Stimulated activated CD4-positive, alpha-beta T cell treated with anti-CD3 and anti-CD28 coated beads, Interleukin-12 subunit alpha, Interleukin-12 subunit beta, amount 100 ng/mL, for 24 hours (primary cell): ENCODE measurements around the gene HOXA5.

Source experiments
- DNase-seq, 2 experiments: peaks; one replicate each; pipeline ENCODE4 v3.0.0-alpha.2; 2020; ENCODE audit warnings: low read depth in 2 of 2

HOXA5 gene

DNA sequence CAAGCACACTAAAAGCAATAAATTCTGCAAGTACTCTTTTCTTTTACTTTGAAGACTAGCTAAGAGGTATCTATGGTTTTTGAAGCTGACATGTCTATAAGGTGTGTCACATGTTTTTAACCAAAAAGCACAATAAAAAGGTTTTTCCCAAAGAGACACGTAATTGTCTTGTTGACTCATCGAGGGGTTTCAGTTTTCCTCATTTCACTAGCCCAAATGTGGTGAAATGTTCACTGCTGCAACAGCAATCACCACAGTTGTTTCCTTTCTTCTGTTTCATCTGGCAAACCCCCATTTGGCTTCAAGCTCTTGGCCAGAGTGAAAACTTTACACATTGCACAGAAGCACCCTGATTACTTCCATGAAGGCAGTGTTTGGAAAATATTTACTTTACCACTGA is 9.1 kb downstream of the HOXA5 start:
- DNase-seq = no peak

DNA sequence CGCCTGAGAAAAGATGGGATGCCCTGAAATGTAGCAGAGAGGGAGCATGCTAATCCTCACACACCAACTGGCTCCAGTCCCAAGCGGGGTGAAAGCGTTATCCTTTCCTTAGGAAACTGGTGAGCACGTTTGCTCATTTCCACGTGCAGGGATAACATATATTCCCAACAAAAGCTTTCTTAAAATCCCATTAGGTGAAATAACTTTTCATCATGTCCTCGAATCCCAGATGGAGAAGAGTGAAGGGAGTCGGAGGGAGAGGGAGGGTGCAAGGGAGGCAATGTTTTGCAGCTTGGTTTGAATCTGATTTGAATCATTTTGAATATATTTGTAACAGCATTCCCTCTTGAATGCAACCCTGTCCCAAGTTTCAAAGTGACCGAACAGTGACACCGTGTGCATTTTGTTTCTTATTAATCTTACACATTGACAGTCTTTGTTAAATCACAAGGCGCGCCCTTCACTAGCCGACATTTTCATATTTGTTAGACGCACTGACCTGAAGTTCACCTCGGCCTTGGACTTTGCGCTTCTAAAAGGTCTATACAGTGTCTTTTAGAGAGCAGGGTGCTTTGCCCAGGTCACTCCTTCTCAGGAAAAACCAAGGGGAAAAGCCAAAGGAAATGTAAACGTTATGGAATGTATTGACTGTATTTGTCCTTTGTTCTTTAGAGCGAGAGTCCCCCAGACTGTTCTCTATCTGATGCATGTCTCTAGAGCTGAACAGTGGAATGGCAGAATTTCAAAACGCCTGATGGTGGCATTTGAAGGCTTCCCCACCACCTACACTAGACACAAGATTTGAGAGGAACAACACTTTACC is 9.9 kb downstream of the HOXA5 start:
- no peak for DNase-seq

DNA sequence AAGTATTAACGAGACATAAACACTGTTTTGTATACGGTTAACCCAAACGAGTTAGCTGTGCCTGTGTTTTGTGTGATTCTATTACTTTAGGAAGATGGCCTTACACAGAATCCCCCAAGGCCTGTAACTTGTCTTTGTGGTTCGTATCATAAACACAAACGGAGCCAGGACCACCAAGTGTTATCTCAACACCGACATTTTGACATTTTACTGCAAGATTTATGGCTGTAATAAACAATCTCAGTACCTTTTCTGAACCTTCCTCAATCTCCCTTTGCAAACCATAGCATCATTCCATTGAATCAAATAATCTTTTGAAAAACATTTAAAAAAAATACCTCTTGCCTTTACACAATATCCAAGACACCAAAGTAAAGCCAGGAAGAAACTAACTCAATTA is 10.5 kb downstream of the HOXA5 start:
- DNase-seq = no peak

DNA sequence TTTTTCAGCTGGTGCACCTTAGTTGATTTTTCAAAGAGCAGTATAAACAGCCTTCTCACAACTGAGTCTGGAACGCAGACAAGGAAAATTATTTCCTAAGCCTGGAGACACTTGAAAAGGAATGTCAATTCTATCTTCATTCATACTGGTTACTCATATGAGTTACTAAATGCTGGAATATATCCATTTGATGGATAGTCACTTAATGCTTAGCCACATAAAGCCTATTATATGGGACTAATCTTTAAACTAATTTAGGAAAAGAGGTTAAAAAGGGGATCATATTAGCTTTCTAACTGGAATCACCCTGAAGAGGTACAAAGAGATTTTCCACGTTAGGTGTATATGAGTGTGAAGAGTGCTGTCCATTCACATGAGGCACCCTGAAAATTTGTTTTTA is 11.3 kb downstream of the HOXA5 start:
- no peak for DNase-seq

DNA sequence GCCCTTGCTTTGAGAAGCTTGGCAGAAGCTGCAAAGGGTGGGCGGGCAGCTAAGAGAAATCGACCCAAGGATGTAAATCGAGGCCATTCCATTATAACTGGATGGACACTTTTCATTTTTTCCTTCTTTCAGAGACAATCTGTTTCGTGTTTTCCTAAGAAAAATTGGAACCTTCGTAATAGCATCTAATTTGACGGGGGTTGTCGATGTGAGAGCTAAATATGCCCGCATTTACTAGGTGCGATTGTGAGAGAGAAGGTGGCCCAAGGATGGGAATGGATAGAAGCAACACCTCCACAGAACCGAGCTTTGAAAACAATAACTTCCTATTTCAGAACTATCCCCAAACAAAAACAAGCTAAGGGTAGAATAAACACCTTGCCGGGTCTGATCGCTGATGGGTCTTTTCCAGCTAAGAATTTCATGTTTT is 12.1 kb downstream of the HOXA5 start:
- DNase-seq = no peak

DNA sequence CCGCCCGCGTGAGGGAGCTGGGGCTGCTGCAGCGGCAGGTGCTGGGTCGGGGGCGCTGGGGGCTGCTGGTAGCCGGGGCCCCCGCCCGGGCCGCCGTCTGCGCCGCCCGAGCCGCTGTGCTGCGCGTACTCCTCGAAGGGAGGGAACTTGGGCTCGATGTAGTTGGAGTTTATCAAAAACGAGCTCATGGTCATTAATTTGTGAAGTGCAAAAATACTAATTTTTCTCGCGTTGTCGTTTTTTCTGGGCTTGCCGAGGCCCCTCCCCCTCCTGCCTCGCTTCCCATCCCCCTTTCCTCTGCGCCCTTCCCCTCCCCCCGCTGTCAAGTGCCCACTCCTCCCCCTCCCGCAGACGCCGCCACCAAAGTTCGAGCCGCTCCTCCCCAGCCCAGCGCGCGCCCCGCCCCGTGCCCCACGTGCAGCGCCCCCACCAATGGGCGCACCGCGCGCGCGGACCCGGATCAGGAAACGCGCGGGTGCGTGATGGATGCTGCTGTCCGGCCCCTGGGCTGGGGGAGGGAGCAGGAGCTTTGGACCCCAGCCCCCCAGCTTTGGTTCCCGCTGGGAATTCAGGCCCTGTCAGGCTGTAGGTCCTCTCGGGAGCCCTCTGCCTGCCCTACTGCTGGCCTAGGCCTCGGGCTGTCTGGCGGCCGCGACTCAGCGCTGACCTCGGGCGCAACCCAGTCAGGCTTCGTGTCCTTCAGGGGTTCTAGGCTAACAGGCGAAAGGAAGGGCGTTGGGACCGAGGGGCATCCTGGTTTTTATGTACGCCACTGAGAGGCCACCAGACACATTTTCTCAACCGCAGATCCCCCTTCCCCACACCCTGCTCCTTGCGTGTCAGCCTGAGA is 12.7 kb downstream of the HOXA5 start, which contains the start of gene HOXA4:
Gene HOXA4 (minus strand): TSS at position 218 of the 850 bp plus-strand sequence. CDS start 24 bp downstream, at position 194.
- peak; percentile 37 to 49 for DNase-seq

DNA sequence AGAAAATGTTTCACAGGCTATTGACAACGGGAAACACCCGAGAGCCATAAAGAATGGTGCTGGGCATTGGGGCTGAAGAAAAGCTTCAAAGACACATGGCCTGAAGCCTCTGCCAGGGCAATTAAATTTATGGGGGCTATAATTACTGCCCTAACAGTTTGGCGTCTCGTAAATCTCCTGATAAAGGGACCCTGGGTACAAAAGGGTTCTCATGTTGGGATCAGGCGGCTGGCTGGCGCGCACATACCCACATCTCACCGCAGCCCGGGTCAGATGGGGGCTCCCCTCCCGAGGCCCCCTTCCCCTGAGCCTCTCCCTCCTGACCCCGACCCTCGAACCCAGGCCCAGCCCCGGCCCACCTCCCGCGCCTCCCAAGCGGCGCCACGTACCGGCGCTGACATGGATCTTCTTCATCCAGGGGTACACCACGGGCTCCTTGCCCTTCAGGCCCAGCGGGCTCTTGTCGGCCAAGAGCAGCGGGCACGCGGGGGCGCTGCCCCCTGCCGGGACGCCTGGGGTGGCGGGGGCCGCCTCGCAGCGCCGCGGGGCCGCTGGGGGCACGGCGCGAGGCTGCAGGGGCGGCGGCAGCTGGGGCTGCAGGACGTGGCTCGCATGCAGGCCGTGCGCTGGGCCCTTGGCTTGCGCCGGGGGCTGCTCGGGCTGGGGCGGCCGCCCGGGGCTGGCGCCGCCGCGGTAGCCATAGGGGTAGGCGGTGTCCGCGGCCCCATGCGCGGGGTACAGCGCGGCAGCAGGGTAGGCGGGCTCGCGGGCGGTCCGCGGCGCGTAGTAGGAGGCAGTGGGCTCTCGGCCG is 13.5 kb downstream of the HOXA5 start:
- no peak for DNase-seq

DNA sequence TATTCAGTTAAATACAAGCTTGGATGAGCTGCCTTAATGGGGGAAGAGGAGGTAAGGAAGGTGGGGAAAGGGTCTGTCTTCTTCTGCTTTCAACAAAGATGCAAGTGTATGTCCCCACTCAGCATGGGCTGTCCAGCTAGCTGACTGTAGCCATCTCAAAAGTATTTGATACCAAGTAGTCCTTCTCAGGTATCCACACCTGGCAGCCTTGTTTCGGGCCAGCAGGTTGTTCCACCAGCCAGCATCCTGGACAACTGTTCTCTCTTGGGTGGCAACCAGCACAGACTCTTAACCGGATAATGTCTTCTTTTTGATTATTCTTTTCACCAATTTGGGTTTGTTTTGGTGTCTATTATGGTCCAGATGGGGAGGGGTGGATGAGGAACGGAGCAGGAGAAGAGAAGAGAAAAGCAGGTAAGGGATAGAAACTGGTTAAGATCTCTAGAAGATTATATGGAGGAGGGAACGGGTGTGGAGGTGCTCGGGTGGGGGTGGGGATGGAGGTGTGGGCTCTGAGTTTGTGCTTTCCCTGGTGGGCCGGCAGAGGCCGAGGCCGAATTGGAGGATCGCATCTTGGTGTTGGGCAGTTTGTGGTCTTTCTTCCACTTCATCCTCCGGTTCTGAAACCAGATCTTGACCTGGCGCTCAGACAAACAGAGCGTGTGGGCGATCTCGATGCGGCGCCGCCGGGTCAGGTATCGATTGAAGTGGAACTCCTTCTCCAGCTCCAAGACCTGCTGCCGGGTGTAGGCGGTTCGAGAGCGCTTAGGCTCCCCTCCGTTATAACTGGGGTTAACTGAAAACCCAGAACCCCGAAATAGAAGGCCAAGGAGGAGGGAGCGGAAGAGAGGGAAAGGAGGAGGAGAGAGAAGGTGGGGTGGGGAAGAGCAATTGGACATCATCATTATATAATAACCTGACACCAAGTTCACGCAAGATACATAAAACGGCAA is 14.4 kb downstream of the HOXA5 start:
- no peak for DNase-seq

DNA sequence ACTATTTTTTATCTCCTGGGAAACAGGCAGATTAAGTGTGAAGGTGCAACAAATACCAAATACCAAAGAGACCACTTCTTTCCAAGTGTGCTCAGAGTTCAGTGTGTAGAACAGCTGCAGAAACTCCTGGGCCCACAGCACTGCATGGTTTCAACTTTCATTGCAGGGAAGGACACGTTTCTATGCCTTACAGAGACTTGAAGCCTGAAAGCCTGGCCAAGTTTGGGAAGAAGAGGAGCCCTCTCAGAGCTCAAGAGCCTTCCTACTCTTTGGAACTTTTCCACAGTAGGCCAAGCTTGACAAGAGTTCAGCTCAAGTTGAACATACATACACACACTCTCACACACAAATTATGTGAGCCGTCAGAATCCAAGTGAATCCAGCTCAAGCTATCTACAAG is 15.4 kb downstream of the HOXA5 start:
- DNase-seq = no peak

DNA sequence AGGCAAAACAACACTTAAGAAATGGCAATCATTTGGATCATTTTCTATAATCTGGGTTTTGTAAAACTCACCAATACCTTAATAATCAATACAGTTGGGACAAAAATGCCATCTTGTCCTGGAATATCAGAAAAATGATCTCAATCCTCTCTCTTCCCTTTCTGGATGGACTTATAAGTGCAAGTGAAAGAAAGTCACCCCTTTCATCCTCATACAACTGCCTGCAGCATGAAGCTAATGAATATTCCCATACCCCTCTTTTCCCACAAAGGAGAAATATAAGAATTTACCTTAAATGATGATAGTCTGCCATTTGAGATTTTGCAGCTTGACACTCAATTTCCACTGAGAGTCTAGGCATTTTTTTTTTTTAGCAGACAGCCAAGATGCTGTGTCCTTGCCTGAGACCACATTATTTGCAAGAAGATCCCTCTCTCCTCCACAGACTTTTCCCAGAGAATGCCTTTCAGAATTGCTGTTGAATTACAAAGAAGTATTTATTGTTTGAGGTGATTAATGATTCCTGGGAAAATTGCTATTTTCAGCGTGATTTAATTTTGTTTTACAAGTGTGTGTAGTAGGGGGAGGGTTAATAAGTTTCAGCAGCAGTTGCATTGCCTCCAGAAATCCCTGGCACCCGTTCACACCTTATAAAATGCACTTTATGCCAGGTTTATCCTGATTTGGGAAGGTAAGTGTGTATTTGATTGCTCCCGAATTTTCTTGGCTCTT is 16.7 kb downstream of the HOXA5 start:
- DNase-seq = no peak

DNA sequence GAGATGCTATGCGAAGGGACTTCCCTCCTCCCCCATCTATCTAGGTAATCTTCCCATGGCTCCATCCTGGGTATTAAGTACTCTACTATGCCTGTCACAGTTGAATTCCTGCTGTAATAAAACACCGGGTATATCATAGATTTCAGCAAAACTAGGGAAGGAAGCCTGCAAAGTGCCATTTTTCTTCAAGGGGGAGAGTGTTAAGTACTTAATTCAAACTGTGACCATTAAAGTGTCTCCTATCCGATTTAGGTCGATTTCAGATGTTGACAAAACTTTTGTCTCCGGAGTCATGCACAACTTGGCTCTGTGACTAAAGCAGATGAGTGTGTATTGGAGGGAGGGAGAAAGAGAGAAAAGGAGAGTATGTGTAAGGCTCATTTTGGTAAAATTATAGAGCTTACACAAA is 17.5 kb downstream of the HOXA5 start:
- DNase-seq = no peak

DNA sequence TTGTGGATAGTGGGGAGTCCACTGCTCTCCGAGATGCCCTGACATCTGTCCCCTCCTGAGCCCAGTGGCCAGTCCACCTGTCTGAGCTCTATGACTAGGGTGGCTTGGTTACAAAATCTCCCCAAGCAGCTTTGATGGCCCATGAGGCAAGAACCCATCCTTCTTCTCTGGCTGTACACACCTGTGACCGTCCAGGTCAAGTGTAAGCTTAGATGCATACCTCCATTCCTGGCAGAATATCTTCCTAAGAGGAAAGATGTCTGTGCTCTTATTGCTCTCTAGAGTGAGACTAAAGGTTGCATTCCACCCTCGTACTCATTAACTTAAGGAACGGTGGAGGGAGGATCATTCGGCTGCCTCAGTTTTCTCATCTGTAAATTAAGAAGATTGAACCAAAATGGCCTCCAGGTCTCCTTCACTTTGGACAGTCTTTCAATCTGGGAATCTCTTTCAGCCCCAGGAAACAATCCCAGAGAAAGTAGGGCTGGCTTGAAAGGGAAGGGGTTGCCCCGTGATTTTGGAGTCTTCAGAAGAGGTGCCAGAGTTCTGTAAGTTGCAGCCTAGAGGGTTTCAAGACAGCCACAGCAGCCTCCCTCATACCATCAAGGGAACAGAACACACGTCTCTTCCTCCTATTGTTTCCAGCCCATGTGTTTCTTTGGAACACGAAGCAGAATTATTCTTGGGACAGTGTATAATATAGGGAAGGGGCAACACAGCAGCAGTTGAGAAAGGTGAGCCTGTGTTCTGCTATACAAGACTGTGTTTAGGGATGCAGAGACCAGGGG is 18.4 kb downstream of the HOXA5 start:
- no peak for DNase-seq

DNA sequence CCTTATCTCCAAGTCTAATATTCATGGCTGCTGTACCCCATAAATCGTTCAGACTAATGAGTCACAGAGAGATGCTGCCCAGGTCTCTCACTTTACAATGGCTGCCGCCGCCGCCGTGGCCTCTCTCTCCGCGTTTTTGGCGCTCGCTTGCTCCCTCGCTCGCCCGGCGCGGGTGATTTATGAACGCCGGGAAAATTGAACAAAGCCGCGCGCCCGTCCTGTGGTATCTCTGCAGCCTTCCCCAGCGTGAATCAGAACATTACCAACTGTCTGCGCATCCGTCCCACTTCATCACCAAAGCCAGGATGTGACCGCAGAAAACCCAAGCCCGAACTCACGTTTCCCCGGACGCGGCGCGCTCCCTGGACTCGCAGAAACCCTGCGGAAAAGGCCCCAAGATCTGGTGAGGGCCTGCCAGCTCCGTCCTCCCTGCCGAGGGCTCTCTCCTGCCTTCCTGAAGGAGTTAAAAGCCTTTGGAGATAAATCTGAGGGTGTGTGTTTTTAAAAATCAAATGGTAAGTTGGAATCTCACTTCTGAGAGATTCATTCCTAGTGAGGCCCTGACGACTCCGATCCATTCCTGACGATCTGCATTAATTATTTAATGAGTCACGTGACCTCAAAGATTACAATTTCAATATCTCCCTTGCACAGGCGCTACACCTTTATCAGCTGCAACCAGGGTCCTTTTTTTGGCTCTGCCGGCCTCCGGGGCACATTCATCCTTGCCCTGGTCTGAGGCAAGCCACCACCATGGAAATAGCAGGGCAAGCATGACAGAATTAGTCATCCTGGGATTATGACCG is 19.2 kb downstream of the HOXA5 start:
- DNase-seq = no peak

DNA sequence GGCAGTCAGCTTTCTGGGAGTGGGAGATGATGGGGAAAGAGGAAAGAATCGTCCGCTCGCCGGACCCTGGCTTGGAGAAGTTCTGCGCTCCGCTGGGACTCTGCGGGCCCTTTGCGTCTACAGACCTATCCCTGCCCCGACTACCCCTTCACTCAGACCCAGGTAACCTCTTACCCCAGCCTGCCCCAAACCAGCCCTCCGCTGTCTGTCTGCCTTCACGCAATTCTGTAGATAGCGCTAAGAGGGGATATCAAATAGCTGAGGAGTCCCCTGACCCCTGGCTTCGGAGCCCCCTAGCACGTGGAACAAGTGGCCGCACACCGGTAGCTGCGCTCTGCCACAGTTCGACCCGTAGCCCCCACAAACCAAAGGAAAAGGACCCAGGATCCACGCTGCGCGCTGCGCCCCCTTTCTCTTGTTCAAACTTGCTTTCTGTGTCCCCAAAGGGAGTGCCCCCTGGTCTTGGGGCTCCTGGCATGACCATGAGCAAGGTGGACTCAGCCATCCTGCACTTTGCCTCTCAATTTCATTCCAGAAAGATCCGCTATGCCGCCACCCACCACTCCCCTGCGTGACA is 19.9 kb downstream of the HOXA5 start:
- DNase-seq = no peak

DNA sequence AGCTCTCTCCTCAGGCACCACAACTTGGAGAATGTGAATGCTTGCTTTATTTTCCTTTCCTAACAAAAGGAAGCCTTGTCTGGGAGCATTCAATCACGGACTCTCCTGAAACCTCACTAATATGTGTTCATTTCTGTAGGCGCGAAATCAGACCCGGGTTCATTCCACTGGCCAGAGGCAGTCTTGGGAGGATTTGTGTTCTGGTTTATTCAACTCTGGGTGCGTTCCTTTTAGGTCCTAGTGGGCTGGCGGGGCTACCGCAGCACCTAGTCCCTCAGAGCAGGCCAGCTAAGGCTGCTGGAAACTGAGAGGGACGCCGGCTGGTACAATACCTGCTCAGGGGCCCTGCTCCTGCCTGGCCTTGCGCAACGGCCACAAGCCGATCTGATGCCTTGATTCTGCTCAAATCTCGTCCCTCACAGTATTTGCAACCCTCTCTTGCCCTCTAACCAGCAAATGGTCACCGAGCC is 20.4 kb downstream of the HOXA5 start:
- no peak for DNase-seq

DNA sequence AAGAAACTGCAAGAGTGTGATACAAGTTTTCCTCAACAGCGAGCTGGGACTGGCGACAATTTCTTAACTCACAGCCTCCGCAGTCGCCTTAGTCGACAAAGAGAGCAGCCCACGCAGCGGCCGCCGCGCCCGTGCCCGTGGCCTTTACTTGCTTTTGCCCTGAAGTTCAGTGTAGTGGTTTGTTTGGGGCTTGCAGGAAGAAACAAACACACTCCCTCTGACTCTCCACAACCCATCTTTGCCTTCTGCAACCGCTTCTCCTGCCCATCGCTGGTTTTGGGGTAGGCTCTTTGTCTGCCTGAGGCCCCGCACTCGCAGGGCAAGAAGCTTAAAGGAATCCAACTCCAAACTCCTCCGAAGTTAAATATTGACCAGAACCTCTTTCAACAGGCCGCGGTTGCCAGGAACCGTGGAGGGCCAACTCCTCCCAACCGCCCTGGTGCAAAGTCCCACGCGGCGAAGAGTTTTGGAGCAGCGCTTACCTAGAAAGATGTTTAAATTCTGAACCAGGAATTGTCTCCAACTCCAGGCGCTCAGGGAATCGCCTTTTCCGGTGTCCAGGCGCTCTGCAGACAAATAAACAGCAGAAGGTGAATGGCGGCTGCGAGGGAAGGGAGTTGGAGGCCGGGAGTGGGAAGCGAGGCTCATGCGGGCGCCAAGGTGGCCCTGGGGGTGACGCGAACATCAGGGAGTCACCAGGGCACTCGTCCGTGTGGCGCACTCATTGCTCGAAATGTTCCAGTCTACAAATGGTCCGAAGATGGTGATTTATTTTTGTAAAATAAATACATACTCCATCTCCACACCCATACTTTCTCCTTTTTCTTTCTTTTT is 21.2 kb downstream of the HOXA5 start:
- DNase-seq = no peak

DNA sequence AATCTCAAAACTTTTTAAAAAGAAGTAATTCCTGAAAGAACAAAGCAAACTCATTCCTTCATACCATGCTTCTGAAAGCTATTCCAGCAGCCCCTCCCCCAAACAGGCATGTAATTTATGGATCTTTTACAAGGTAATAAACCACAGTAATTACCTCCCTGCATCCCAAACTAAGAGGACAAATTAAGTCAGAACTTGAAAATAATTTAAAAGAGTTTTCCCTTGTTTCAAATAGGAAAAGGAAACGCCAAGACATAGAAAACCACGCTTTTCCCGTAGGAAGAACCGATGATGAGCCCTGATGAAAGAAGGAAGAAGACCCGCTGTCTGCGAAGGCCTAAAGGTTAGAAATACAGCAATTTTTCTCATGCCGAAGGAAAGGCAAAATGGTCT is 21.8 kb downstream of the HOXA5 start:
- DNase-seq = no peak
